HEK293 (cell line): ENCODE measurements around the gene HOXB8.

ENCODE experiments used
- EGR2 ChIP-seq: fragments of 450-650 bp; formaldehyde crosslinking; IDR thresholded peaks from 2 replicates; pipeline ENCODE4 v1.5.1; 2016; ENCODE audit warnings: low read depth, missing biosample characterization, missing genetic modification characterization
- GLIS2 ChIP-seq: fragments of 450-650 bp; formaldehyde crosslinking; IDR thresholded peaks from 2 replicates; pipeline ENCODE4 v1.5.1; 2016; ENCODE audit warnings: missing biosample characterization, missing genetic modification characterization
- HIC1 ChIP-seq: fragments of 450-650 bp; formaldehyde crosslinking; IDR thresholded peaks from 2 replicates; pipeline ENCODE4 v1.5.1; 2016; ENCODE audit warnings: missing biosample characterization, missing genetic modification characterization
- KLF8 ChIP-seq: fragments of 450-650 bp; formaldehyde crosslinking; IDR thresholded peaks from 2 replicates; pipeline ENCODE4 v1.5.1; 2016; ENCODE audit warnings: missing biosample characterization, missing genetic modification characterization
- MYNN ChIP-seq: fragments of 450-650 bp; formaldehyde crosslinking; IDR thresholded peaks from 2 replicates; pipeline ENCODE4 v1.5.1; 2016; ENCODE audit warnings: missing biosample characterization, missing genetic modification characterization, borderline replicate concordance
- OSR2 ChIP-seq: fragments of 450-650 bp; formaldehyde crosslinking; IDR thresholded peaks from 2 replicates; pipeline ENCODE4 v1.5.1; 2016; ENCODE audit warnings: missing biosample characterization, missing genetic modification characterization
- PRDM2 ChIP-seq: fragments of 450-650 bp; formaldehyde crosslinking; IDR thresholded peaks from 2 replicates; pipeline ENCODE4 v1.5.1; 2016; ENCODE audit warnings: missing biosample characterization, missing genetic modification characterization, borderline replicate concordance
- RBAK ChIP-seq: fragments of 450-650 bp; formaldehyde crosslinking; IDR thresholded peaks from 2 replicates; pipeline ENCODE4 v1.5.1; 2016; ENCODE audit warnings: missing biosample characterization, missing genetic modification characterization
- REPIN1 ChIP-seq: fragments of 450-650 bp; formaldehyde crosslinking; IDR thresholded peaks from 2 replicates; pipeline ENCODE4 v1.5.1; 2017; ENCODE audit warnings: missing biosample characterization, missing genetic modification characterization, low read depth
- SCRT2 ChIP-seq: fragments of 450-650 bp; formaldehyde crosslinking; IDR thresholded peaks from 2 replicates; pipeline ENCODE4 v1.5.1; 2016; ENCODE audit warnings: missing biosample characterization, missing genetic modification characterization
- SP7 ChIP-seq: fragments of 450-650 bp; formaldehyde crosslinking; IDR thresholded peaks from 2 replicates; pipeline ENCODE4 v1.5.1; 2016; ENCODE audit warnings: missing biosample characterization, missing genetic modification characterization
- ZBTB1 ChIP-seq: fragments of 450-650 bp; formaldehyde crosslinking; IDR thresholded peaks from 2 replicates; pipeline ENCODE4 v1.5.1; 2016; ENCODE audit warnings: missing biosample characterization, missing genetic modification characterization
- ZBTB7A ChIP-seq: fragments of 450-650 bp; formaldehyde crosslinking; IDR thresholded peaks from 2 replicates; pipeline ENCODE4 v1.5.1; 2016; ENCODE audit warnings: low read depth, missing biosample characterization, missing genetic modification characterization
- ZIC2 ChIP-seq: fragments of 450-650 bp; formaldehyde crosslinking; IDR thresholded peaks from 2 replicates; pipeline ENCODE4 v1.5.1; 2016; ENCODE audit warnings: missing biosample characterization, missing genetic modification characterization
- ZNF18 ChIP-seq: fragments of 450-650 bp; formaldehyde crosslinking; IDR thresholded peaks from 2 replicates; pipeline ENCODE4 v1.5.1; 2016; ENCODE audit warnings: missing biosample characterization, missing genetic modification characterization
- ZNF391 ChIP-seq: fragments of 450-650 bp; formaldehyde crosslinking; IDR thresholded peaks from 2 replicates; pipeline ENCODE4 v1.5.1; 2016; ENCODE audit warnings: low read depth, missing biosample characterization, missing genetic modification characterization, borderline replicate concordance
- ZNF404 ChIP-seq: fragments of 450-650 bp; formaldehyde crosslinking; IDR thresholded peaks from 2 replicates; pipeline ENCODE4 v1.5.1; 2017; ENCODE audit warnings: missing biosample characterization, missing genetic modification characterization
- ZNF423 ChIP-seq: fragments of 450-650 bp; formaldehyde crosslinking; IDR thresholded peaks from 2 replicates; pipeline ENCODE4 v1.5.1; 2016; ENCODE audit warnings: missing biosample characterization, missing genetic modification characterization
- ZNF600 ChIP-seq: fragments of 450-650 bp; formaldehyde crosslinking; IDR thresholded peaks from 2 replicates; pipeline ENCODE4 v1.5.1; 2016; ENCODE audit warnings: missing biosample characterization, missing genetic modification characterization
- ZNF658 ChIP-seq: fragments of 450-650 bp; formaldehyde crosslinking; IDR thresholded peaks from 2 replicates; pipeline ENCODE4; 2016; ENCODE audit warnings: missing biosample characterization, missing genetic modification characterization
- ZNF677 ChIP-seq: fragments of 450-650 bp; IDR thresholded peaks from 2 replicates; pipeline ENCODE4 v1.5.0; 2018; ENCODE audit warnings: missing biosample characterization, mild to moderate bottlenecking, missing genetic modification characterization, moderate library complexity
- ZNF707 ChIP-seq: fragments of 450-650 bp; formaldehyde crosslinking; IDR thresholded peaks from 2 replicates; pipeline ENCODE4 v1.5.1; 2016; ENCODE audit warnings: missing biosample characterization, missing genetic modification characterization
- ZNF768 ChIP-seq: fragments of 450-650 bp; formaldehyde crosslinking; IDR thresholded peaks from 2 replicates; pipeline ENCODE4 v1.5.1; 2018; ENCODE audit warnings: missing biosample characterization, mild to moderate bottlenecking, missing genetic modification characterization
- TF ChIP-seq, protein P1 (sequence below): fragments of 450-650 bp; formaldehyde crosslinking; IDR thresholded peaks from 2 replicates; pipeline ENCODE4 v1.5.1; 2016; ENCODE audit warnings: missing biosample characterization, missing genetic modification characterization
- TF ChIP-seq, protein P2 (sequence below): fragments of 450-650 bp; formaldehyde crosslinking; IDR thresholded peaks from 2 replicates; pipeline ENCODE4 v1.5.1; 2016; ENCODE audit warnings: missing biosample characterization, missing genetic modification characterization

Gene HOXB8

GRCh38 chr17:48646183-48647102, 31.4 kb upstream of the HOXB8 start (continued):
- peak; percentile 65; the same call in 1 of the 2 replicates for TF ChIP-seq SP7 (tag by site-specific recombination)
- TF ChIP-seq ZNF768 (tag by site-specific recombination): no peak
- TF ChIP-seq EGR2 (tag by site-specific recombination): peak; percentile 94
- TF ChIP-seq ZBTB1 (tag by site-specific recombination): no peak
- peak; percentile 78 for TF ChIP-seq ZNF423 (tag by site-specific recombination)
- TF ChIP-seq, protein P1, sequence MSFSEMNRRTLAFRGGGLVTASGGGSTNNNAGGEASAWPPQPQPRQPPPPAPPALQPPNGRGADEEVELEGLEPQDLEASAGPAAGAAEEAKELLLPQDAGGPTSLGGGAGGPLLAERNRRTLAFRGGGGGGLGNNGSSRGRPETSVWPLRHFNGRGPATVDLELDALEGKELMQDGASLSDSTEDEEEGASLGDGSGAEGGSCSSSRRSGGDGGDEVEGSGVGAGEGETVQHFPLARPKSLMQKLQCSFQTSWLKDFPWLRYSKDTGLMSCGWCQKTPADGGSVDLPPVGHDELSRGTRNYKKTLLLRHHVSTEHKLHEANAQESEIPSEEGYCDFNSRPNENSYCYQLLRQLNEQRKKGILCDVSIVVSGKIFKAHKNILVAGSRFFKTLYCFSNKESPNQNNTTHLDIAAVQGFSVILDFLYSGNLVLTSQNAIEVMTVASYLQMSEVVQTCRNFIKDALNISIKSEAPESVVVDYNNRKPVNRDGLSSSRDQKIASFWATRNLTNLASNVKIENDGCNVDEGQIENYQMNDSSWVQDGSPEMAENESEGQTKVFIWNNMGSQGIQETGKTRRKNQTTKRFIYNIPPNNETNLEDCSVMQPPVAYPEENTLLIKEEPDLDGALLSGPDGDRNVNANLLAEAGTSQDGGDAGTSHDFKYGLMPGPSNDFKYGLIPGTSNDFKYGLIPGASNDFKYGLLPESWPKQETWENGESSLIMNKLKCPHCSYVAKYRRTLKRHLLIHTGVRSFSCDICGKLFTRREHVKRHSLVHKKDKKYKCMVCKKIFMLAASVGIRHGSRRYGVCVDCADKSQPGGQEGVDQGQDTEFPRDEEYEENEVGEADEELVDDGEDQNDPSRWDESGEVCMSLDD (tag by site-specific recombination): peak; percentile 75
- no peak for TF ChIP-seq ZNF404
- 0 out of 2 replicates have a peak, but pooled peaks have one; percentile 23 for TF ChIP-seq PRDM2 (tag by site-specific recombination)
- TF ChIP-seq ZNF658: no peak
- TF ChIP-seq SCRT2 (tag by site-specific recombination): peak; percentile 97
- TF ChIP-seq ZIC2 (tag by site-specific recombination): peak; percentile 80
- TF ChIP-seq ZBTB7A: peak; percentile 52; the same call in 1 of the 2 replicates
- no peak for TF ChIP-seq ZNF600 (tag by site-specific recombination)
- TF ChIP-seq ZNF707 (tag by site-specific recombination): no peak
- TF ChIP-seq OSR2: no peak
- TF ChIP-seq, protein P2, sequence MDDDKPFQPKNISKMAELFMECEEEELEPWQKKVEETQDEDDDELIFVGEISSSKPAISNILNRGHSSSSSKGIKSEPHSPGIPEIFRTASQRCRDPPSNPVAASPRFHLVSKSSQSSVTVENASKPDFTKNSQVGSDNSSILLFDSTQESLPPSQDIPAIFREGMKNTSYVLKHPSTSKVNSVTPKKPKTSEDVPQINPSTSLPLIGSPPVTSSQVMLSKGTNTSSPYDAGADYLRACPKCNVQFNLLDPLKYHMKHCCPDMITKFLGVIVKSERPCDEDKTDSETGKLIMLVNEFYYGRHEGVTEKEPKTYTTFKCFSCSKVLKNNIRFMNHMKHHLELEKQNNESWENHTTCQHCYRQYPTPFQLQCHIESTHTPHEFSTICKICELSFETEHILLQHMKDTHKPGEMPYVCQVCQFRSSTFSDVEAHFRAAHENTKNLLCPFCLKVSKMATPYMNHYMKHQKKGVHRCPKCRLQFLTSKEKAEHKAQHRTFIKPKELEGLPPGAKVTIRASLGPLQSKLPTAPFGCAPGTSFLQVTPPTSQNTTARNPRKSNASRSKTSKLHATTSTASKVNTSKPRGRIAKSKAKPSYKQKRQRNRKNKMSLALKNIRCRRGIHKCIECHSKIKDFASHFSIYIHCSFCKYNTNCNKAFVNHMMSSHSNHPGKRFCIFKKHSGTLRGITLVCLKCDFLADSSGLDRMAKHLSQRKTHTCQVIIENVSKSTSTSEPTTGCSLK (tag by site-specific recombination): no peak
- TF ChIP-seq KLF8 (tag by site-specific recombination): peak; percentile 88; the same call in 1 of the 2 replicates
- TF ChIP-seq GLIS2 (tag by site-specific recombination): peak; percentile 86; the same call in 1 of the 2 replicates
- TF ChIP-seq REPIN1 (tag by site-specific recombination): no peak
- TF ChIP-seq RBAK: no peak
- peak; percentile 85 for TF ChIP-seq HIC1 (tag by site-specific recombination)
- TF ChIP-seq ZNF18 (tag by site-specific recombination): no peak
- TF ChIP-seq ZNF677 (tag by site-specific recombination): no peak
- TF ChIP-seq ZNF391: no peak
- no peak for TF ChIP-seq MYNN (tag by site-specific recombination)
